Ovary (tissue), 9 donors: ENCODE results near the gene ELF5. TPM values are rescaled to one million over a fixed set of nuclear protein-coding genes. Genes with fewer than 3 reads are reported as not detected.

Experiments
- DNase-seq, 5 donors: peaks; one replicate each; pipeline ENCODE4 v3.0.0-alpha.2; 2019 to 2020
- H3K27ac ChIP-seq, 2 donors: fragments of 200-600 bp; one replicate each; pipeline versions ENCODE4 v1.5.1 to v1.8.0; 2019 to 2022
- H3K27me3 ChIP-seq: fragments of 200-600 bp; one replicate; pipeline ENCODE4 v1.8.0; 2022
- H3K36me3 ChIP-seq: fragments of 200-600 bp; sonication (generic); one replicate; pipeline ENCODE4 v1.5.1; 2019
- H3K4me1 ChIP-seq: one replicate; pipeline ENCODE4 v1.8.1; 2013; ENCODE audit warnings: mild to moderate bottlenecking, moderate library complexity; ENCODE audit not compliant: insufficient read depth
- H3K4me3 ChIP-seq: fragments of 200-600 bp; sonication (generic); one replicate; pipeline ENCODE4 v1.5.1; 2017
- H3K9me3 ChIP-seq, 2 donors: fragments of 200-600 bp in 1 of 2; sonication (generic) in 1 of 2; one replicate each; pipeline versions ENCODE4 v1.5.1 to v1.8.1; 2013 to 2019; ENCODE audit warnings: mild to moderate bottlenecking in 1 of 2, moderate library complexity in 1 of 2
- CTCF ChIP-seq, 3 donors: fragments of 450-650 bp in 2 of 3; fragments of 200-600 bp in 1 of 3; IDR thresholded peaks; one replicate each; pipeline versions ENCODE4 v1.5.1 to v1.8.0; 2016 to 2022; ENCODE audit warnings: antibody characterized with exemption in 3 of 3, mild to moderate bottlenecking in 1 of 3
- EP300 ChIP-seq: sonication (generic); formaldehyde crosslinking; IDR thresholded peaks from one replicate; pipeline ENCODE4 v1.6.1; 2017; ENCODE audit warnings: antibody characterized with exemption
- POLR2A ChIP-seq: fragments of 450-650 bp; IDR thresholded peaks from one replicate; pipeline ENCODE4 v1.6.1; 2017; ENCODE audit warnings: antibody characterized with exemption, mild to moderate bottlenecking, moderate library complexity
- WGBS, 3 donors: extraction: QIAGEN DNeasy Blood & Tissue Kit in 1 of 3; methylation state at CpG; one replicate each; pipeline versions ENCODE4 v1.1.5 to v1.1.7; 2013 to 2017; 5-methylcytosine and 5-hydroxymethylcytosine counted together
- intact Hi-C, 4 donors: fragments of 100-400 bp; cut with DNase I; formaldehyde crosslinking; loops; one replicate each; pipeline versions ENCODE4 v1.11.0 to v1.15.1; 2022 to 2023
- polyA plus RNA-seq, 2 donors: library from polyadenylated mRNA; stranded (reverse); fragments of 200-250 nt in 1 of 2; fragments of 350-450 nt in 1 of 2; fragmentation: Illumina TruSeq in 1 of 2; extraction: RNeasy Lipid Tissue Mini Kit (QIAGEN cat#74804) in 1 of 2; gene quantifications; one replicate each; pipeline ENCODE4 v1.2.3, GENCODE V29; 2013 to 2014
- total RNA-seq, 7 donors: library from RNA; depleted of rRNA in 2 of 7; stranded (reverse); fragments of >200 nt in 2 of 7; fragmentation: NEBNext Ultra II Directional in 3 of 7; extraction: Animal tissue kit (Norgen Biotek cat#: 25700) in 3 of 7; gene quantifications; one replicate each; pipeline versions ENCODE4 v1.1.0 to v1.2.4, GENCODE V29; 2016 to 2023
- donor health status: DM: no; HTN: no; CAD: no; lungs with moderate emphysema.
- donor health status: DM: no; HTN: no; CAD: no.
- donor health status: Bipolar disorder and iron deficiency.
- donor health status: DM: yes; HTN: yes; CAD: no.
- donor health status: DM: no; HTN: no; CAD: no.
- donor health status: DM: yes; HTN: yes; CAD: no.

The ELF5 gene
- total and polyA plus RNA-seq, 9 donors, result not detected

- TF ChIP-seq POLR2A (no peak), CTCF (IDR thresholded peaks at IDR 0.05) (no peak), EP300 (no peak)
- H3K36me3 ChIP-seq, result no peaks in the 10 kb centered on the region
- intact Hi-C loops, result no loop called here
- no peaks in the 10 kb centered on the region for H3K4me1 ChIP-seq
- DNase-seq, result no peak
- WGBS, 3 donors, result 74 to 82% (median 79%) methylated on average over 1 of the region's 1 CpG
- H3K27ac ChIP-seq, result no peak overlapping the region
- H3K9me3 ChIP-seq, result no peaks in the 10 kb centered on the region
- H3K27me3 ChIP-seq, result no peaks in the 10 kb centered on the region
- H3K4me3 ChIP-seq, result no peak overlapping the region
Measured at GRCh38 chr11:34454308-34455032, 59.1 kb downstream of the ELF5 start.

GRCh38 chr11:34451053-34451452 is 62.5 kb downstream of the ELF5 start:
- TF ChIP-seq EP300 (no peak), CTCF (IDR thresholded peaks at IDR 0.05) (no peak), POLR2A (no peak)
- DNase-seq, result no peak
- Histone ChIP-seq H3K27me3 (no peaks in the 10 kb centered on the region), H3K4me1 (peaks cover 2% of the 10 kb centered on the region), H3K4me3 (no peak overlapping the region), H3K9me3 (no peaks in the 10 kb centered on the region), H3K27ac (no peak overlapping the region), H3K36me3 (no peaks in the 10 kb centered on the region)
- 94 to 100% (median 94%) methylated on average over 3 of the region's 3 CpGs for WGBS, 3 donors
- intact Hi-C loops, result no loop called here

- Histone ChIP-seq H3K4me1 (peaks cover 4% of the 10 kb centered on the region), H3K36me3 (no peaks in the 10 kb centered on the region), H3K27me3 (no peaks in the 10 kb centered on the region), H3K9me3 (no peaks in the 10 kb centered on the region), H3K27ac (no peak overlapping the region), H3K4me3 (no peak overlapping the region)
- no peak for DNase-seq
- TF ChIP-seq POLR2A, result no peak
- TF ChIP-seq EP300, result no peak
- no peak for TF ChIP-seq CTCF (IDR thresholded peaks at IDR 0.05)
- intact Hi-C loops, result no loop called here
- 81 to 87% (median 84%) methylated on average over 3 of the region's 3 CpGs for WGBS, 3 donors
Measured at GRCh38 chr11:34449013-34449412, 64.6 kb downstream of the ELF5 start.

GRCh38 chr11:34448223-34448994 is 65.2 kb downstream of the ELF5 start:
- Histone ChIP-seq H3K4me3 (no peak overlapping the region), H3K27ac (no peak overlapping the region), H3K9me3 (no peaks in the 10 kb centered on the region), H3K4me1 (peaks cover 4% of the 10 kb centered on the region), H3K27me3 (no peaks in the 10 kb centered on the region), H3K36me3 (no peaks in the 10 kb centered on the region)
- WGBS, 3 donors, result 95 to 96% (median 95%) methylated on average over 11 of the region's 11 CpGs
- intact Hi-C loops, result no loop called here
- no peak for DNase-seq
- no peak for TF ChIP-seq POLR2A
- TF ChIP-seq EP300, result no peak
- no peak for TF ChIP-seq CTCF (IDR thresholded peaks at IDR 0.05)
